ENCODE measurements around the gene NPEPL1. TPM values are rescaled to one million over a fixed set of nuclear protein-coding genes. Genes with fewer than 3 reads are reported as not detected.

Gene NPEPL1
- total and polyA plus RNA-seq, 2 donors (not counting 3 experiments of a cell fraction or from before 2014, with no cell fraction given) = 22.5 to 40.8 TPM

GRCh38 chr20:58654337-58654736 lies 38.3 kb upstream of the NPEPL1 start:
- dilution Hi-C loops (cut with MboI; ENCODE audit: extremely low pct_ligation_motif_present, low sequenced_read_pairs) (loop anchor here (25.0 kb wide), 1 partner anchor 417 kb away; the partner anchor contains the start of gene ANKRD60), intact Hi-C loops (cut with micrococcal nuclease) (loop anchor here (5.0 to 10.0 kb wide), 4 partner anchors 102 to 360 kb away; partner anchors contain the start of genes GNAS, GNAS-AS1 and TUBB1)
- FAIRE-seq = peak; percentile 47

More at GRCh38 chr20:58654337-58654736, 38.3 kb upstream of the NPEPL1 start:
- Histone ChIP-seq H3K27ac (ENCODE audit: insufficient read depth, low read depth, low read length) (no peak overlapping the region), H2AFZ (ENCODE audit: low read depth, low read length) (no peak overlapping the region), H4K20me1 (replicated peaks; ENCODE audit: control insufficient read depth, extremely low read depth, insufficient read depth, low read length) (peaks cover 3% of the 10 kb centered on the region), H3K9me3 (replicated peaks; ENCODE audit: control insufficient read depth, insufficient read depth, low read length) (no peaks in the 10 kb centered on the region), H3K79me2 (ENCODE audit: control insufficient read depth, insufficient read depth, low read length) (peaks cover 82% of the 10 kb centered on the region), H3K27me3 (ENCODE audit: control insufficient read depth in 2 of 2, insufficient read depth in 2 of 2, low read length in 2 of 2) (no peaks in the 10 kb centered on the region), H3K4me3 (replicated peaks in 1 of 3; ENCODE audit: insufficient read depth in 1 of 3, low read depth in 1 of 3, low read length in 3 of 3) (no peak overlapping the region), H3K36me3 (ENCODE audit: control insufficient read depth in 2 of 2, extremely low read depth in 1 of 2, insufficient read depth in 2 of 2, low read length in 2 of 2) (peaks cover 0 to 2% of the 10 kb centered on the region in 2 experiments), H3K9ac (replicated peaks; ENCODE audit: extremely low read depth, insufficient read depth, low read length) (no peak overlapping the region), H3K4me1 (ENCODE audit: control insufficient read depth, extremely low read depth, insufficient read depth, low read length) (peaks cover 52% of the 10 kb centered on the region), H3K9me1 (replicated peaks; ENCODE audit: control insufficient read depth, extremely low read depth, insufficient read depth, low read length) (no peaks in the 10 kb centered on the region), H3K4me2 (ENCODE audit: insufficient read depth, low read length) (peak overlapping the region; percentile 97)
- DNase-seq (ENCODE audit: low read depth, low spot score) = no peak
- ChIA-PET CTCF (interaction anchor here (0.9 to 1.7 kb wide), 2 partner anchors 107 to 173 kb away, joined by 3 to 7 read pairs; no protein-coding TSS in a partner anchor), POLR2A (no interaction called here)
- no TSS peak for BruUV-seq (replicated peaks)
- TF ChIP-seq GATA2 (IDR thresholded peaks at IDR 0.05; ENCODE audit: insufficient read depth, insufficient read length, low read depth, low read length) (no peak), FOS (IDR thresholded peaks at IDR 0.05; ENCODE audit: borderline replicate concordance, insufficient read depth, low read length) (no peak), CTCF (IDR thresholded peaks at IDR 0.05; ENCODE audit: extremely low read depth in 1 of 2, insufficient read depth in 1 of 2, low read depth in 1 of 2, low read length in 2 of 2) (no peak), POLR2AphosphoS5 (IDR thresholded peaks at IDR 0.05; ENCODE audit: insufficient read depth, low read depth, low read length) (no peak), JUN (IDR thresholded peaks at IDR 0.05; ENCODE audit: borderline replicate concordance, insufficient read depth, insufficient read length, low read depth) (no peak), POLR2A (IDR thresholded peaks at IDR 0.05; ENCODE audit: low read depth, low read length) (no peak)
- TF ChIP-seq, protein P1, sequence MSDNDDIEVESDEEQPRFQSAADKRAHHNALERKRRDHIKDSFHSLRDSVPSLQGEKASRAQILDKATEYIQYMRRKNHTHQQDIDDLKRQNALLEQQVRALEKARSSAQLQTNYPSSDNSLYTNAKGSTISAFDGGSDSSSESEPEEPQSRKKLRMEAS (IDR thresholded peaks at IDR 0.05; ENCODE audit: insufficient read depth, insufficient read length) = no peak

Measured in endothelial cell of umbilical vein (primary cell).